ACC112 (cell line): ENCODE measurements around the gene CDH4.
"Not testable (repeated sequence)": the region's sequence is repeated elsewhere in the genome, so short reads cannot be mapped to it uniquely, and the experiment has no call there.

ENCODE experiments used
- H2AFZ ChIP-seq: fragments of 200-600 bp; sonication (generic); one replicate; pipeline ENCODE4 v1.6.0; 2017; ENCODE audit warnings: antibody characterized with exemption, low read length; ENCODE audit not compliant: unreplicated experiment
- H3K27ac ChIP-seq: fragments of 200-600 bp; sonication (generic); 2 replicates; pipeline ENCODE4 v1.5.1; 2014; ENCODE audit warnings: low read depth, mild to moderate bottlenecking, antibody characterized with exemption, low read length, moderate library complexity
- H3K27me3 ChIP-seq: fragments of 200-600 bp; sonication (generic); 2 replicates; pipeline ENCODE4 v1.6.1; 2014; ENCODE audit warnings: mild to moderate bottlenecking, antibody characterized with exemption, low read length, moderate library complexity, mixed read lengths; ENCODE audit not compliant: insufficient read depth
- H3K36me3 ChIP-seq: fragments of 200-600 bp; sonication (generic); 2 replicates; pipeline ENCODE4 v1.6.1; 2016; ENCODE audit warnings: mild to moderate bottlenecking, antibody characterized with exemption, low read length, moderate library complexity, mixed read lengths; ENCODE audit not compliant: insufficient read depth
- H3K4me1 ChIP-seq: fragments of 200-600 bp; sonication (generic); one replicate; pipeline ENCODE4 v1.6.1; 2016; ENCODE audit warnings: low read length, mixed read lengths; ENCODE audit not compliant: insufficient read depth, unreplicated experiment, control insufficient read depth
- H3K4me3 ChIP-seq: fragments of 200-600 bp; sonication (generic); 2 replicates; pipeline ENCODE4 v1.5.1; 2014; ENCODE audit warnings: mild to moderate bottlenecking, low read depth, low read length
- H3K79me2 ChIP-seq: fragments of 200-600 bp; sonication (generic); one replicate; pipeline ENCODE4 v1.6.0; 2016; ENCODE audit warnings: low read length; ENCODE audit not compliant: control insufficient read depth, unreplicated experiment, insufficient read depth

Gene CDH4

DNA sequence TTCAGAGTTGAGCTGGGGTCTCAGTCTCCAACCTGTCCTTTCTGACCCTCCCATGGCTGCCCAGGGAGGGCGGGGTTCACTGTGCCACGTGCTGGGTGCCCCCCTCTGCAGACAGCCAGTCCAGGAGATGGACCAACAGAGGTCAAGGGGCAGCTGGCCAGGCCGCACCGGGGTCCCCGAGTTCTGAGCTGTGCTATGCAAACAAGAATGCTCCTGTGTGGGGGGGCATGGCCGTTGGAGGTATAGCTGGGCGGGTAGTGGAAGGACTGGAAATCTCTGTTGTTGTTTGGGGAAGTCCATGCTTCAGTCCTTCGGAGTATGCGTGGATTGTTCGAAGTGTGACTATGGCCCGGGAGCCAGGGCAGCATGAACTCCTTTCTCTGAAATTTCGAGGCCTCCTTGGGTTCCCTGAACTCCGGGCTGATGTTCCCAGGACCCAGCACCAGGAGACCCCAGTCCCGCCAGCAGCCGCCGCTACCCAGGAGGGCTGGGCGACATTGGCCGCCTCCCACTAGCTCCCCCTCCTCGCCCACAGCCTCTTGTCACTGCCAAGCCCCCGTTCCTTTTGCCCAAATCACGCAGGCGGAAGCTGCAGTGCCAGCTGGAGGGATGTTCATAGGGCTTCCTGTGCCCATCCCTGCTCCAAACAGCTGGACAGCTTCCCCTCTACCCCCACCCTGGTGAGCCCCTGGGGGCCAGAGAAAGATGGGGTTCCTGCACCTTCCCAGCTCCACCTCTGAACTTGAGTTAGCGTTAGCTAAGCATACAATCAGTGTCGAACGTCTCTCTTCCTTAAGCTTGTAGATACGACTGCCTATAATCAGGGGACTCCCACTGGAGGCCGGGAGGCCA is 687.0 kb downstream of the CDH4 start:
- Histone ChIP-seq H3K4me3 (no peak overlapping the region), H3K4me1 (no peaks in the 10 kb centered on the region), H3K27ac (no peak overlapping the region), H3K79me2 (no peaks in the 10 kb centered on the region), H3K27me3 (no peaks in the 10 kb centered on the region), H2AFZ (no peak overlapping the region), H3K36me3 (no peaks in the 10 kb centered on the region)

DNA sequence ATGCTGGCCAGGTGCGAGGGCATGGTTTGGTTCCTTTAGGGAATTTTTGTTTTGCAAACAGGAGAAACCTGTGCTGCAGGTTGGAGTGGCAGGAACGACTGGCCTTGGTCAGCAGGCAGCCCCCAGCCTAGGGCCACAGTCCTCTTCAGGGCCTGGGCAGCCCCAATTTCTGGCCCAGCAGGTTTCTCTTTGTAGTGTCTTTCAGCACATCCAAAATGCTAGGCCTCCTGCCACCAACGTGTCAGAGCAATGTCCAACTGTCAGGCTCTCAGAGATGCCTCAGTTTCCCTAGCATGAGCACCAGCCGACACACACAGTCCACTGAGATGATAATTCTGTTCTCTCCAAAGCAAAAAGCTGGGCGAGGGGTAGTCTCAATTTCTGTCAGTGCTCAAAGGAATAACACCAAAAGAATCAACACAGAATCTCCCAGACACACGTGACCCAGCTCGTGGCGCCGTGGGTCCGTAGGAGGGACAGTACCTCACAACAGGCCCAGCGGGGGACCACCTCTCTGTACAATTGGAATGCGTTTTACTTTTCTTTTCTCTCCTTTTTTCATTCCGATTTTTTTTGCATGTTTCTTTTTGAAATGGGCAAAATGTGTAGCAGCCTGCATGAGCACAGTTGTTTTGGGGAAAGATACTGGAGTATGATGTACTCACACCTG is 687.8 kb downstream of the CDH4 start:
- no peaks in the 10 kb centered on the region for H3K27me3 ChIP-seq

DNA sequence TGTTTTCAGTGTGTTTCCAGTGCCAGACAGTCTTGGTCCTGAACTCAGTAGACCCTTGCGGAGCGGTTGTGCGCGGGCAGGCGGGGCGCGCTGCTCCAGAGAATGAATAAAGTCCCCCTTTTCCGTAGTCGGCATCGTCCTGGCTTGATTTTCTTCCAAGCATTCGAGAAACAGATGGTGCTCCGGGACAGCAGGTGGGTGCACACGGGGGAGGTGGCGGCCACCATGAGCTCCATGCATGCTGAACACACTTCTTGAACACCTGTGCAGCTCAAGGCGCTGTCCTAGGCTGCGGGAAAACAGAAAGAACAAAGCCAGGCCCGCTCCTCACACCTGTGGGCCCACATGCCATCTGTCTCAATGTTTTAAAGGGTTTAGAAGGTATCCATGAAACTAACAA is 688.4 kb downstream of the CDH4 start:
- Histone ChIP-seq H3K79me2 (no peaks in the 10 kb centered on the region), H3K36me3 (no peaks in the 10 kb centered on the region), H2AFZ (no peak overlapping the region), H3K4me1 (no peaks in the 10 kb centered on the region), H3K27me3 (no peaks in the 10 kb centered on the region), H3K27ac (no peak overlapping the region), H3K4me3 (no peak overlapping the region)

More for the DNA sequence above, 687.8 kb downstream of the CDH4 start:
- Histone ChIP-seq H3K79me2 (no peaks in the 10 kb centered on the region), H3K4me1 (no peaks in the 10 kb centered on the region), H3K27ac (no peak overlapping the region), H2AFZ (no peak overlapping the region), H3K4me3 (no peak overlapping the region), H3K36me3 (no peaks in the 10 kb centered on the region)

DNA sequence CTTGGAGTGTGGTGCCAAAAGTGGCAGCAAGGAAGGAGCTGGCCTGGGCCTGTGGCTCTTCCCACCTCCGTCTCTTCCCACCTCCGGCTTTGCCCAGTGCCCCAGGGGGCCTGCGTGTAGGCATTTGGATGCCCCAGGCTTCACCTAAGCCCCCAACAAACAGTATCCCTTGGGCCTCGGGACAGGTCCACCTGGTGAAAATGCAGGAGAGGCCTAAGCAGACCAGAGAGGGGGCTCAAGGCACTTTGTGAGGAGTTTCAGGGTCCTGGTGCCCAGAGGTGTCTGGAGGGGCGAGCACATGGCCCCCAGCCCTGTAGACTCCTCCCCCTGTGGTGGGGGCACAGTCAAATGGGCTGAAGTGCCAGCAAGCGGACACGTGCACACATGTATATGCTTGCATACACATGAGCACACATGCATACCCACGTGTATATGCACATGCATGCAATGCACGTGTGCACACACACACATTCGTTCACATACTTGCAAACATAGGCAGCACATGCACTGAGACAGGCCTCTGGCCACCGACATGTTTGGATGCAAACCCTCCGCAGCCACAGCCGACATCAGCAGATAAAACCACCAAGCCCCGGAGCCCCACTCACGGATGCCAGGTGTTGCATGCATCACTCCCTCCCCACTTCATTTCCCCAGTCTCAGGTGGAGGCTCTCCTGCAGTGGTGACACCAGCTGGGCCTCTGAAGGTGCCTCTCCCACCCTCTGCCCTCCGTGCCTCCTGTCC is 689.1 kb downstream of the CDH4 start:
- H3K79me2 ChIP-seq, result no peaks in the 10 kb centered on the region
- no peaks in the 10 kb centered on the region for H3K36me3 ChIP-seq
- no peaks in the 10 kb centered on the region for H3K27me3 ChIP-seq
- H3K4me3 ChIP-seq, result no peak overlapping the region
- H2AFZ ChIP-seq, result no peak overlapping the region
- no peak overlapping the region for H3K27ac ChIP-seq
- no peaks in the 10 kb centered on the region for H3K4me1 ChIP-seq

DNA sequence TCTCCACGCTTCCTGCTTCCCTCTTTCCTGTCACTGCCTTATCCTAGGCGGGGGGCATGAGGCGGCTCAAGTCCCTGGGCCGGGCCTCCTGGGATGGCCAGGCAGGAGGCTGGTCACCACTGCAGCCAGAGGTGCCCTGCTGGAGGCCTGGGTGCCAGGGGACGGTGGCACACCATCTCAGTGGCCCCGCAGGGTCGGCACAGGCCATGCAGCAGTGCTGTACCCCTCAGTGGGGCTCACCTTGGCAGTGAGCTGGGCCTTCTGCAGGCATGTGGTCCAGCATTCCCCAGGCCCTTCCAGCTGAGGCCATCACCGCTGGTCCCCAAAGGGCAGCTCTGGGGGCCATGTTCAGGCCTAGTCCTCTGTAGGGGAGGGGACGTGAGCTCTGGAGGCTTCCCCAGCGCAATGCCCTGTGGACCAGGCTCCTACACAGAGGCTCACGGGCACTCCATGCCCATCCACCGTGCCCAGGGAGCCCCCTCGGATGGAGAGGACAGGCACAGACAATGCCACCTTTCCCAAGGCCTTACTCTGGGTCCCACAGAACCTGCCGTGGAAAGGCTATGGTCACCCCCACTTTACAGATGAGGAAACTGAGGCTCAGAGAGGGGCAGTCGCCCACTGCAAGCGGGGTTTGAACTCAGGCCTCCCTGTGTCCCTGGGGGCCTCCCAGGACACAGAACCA is 689.8 kb downstream of the CDH4 start:
- Histone ChIP-seq H3K27me3 (no peaks in the 10 kb centered on the region), H3K36me3 (no peaks in the 10 kb centered on the region), H2AFZ (no peak overlapping the region), H3K4me1 (no peaks in the 10 kb centered on the region), H3K27ac (no peak overlapping the region), H3K79me2 (no peaks in the 10 kb centered on the region), H3K4me3 (no peak overlapping the region)

DNA sequence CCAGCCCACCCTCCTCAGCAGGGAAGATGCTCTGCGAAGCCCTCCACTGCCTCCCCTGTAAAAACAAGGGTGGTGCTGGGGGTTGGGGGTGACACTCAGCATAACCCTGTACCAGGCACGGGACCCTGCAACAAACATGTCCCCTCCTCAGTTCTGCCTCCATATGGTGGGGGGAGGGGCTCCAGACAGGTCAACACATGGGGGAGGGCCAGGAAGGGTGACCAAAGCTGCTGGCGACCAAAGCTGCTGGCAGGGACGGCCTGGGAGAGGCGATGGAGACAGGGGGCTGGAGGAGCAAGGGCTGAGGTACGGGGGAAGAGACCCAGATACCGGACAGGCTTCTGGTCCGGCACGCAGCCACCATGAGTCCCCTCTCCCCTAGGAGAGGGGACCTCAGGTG is 690.5 kb downstream of the CDH4 start:
- Histone ChIP-seq H3K36me3 (no peaks in the 10 kb centered on the region), H2AFZ (no peak overlapping the region), H3K79me2 (no peaks in the 10 kb centered on the region), H3K4me1 (no peaks in the 10 kb centered on the region), H3K27me3 (no peaks in the 10 kb centered on the region), H3K27ac (no peak overlapping the region), H3K4me3 (no peak overlapping the region)

DNA sequence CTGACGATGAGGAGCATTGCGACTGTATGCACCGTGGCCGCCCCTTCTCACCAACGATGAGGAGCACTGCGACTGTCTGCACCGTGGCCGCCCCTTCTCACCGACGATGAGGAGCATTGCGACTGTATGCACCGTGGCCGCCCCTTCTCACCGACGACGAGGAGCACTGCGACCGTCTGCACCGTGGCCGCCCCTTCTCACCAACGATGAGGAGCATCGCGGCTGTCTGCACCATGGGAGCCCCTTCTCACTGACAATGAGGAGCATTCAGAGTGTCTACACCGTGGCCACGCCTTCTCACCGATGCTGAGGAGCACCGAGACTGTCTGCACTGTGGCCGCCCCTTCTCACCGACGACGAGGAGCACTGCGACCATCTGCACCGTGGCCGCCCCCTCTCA is 692.9 kb downstream of the CDH4 start:
- H3K36me3 ChIP-seq, result not testable (repeated sequence)

DNA sequence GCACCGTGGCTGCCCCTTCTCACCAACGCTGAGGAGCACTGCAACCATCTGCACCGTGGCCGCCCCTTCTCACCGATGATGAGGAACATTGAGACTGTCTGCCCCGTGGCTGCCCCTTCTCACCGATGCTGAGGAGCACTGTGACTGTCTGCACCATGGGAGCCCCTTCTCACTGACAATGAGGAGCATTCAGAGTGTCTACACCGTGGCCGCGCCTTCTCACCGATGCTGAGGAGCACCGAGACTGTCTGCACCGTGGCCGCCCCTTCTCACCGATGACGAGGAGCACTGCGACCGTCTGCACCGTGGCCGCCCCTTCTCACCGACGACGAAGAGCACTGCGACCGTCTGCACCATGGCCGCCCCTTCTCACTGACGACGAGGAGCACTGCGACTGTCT is 693.4 kb downstream of the CDH4 start:
- not testable (repeated sequence) for H3K4me1 ChIP-seq, H3K4me3 ChIP-seq, H3K79me2 ChIP-seq, H3K27ac ChIP-seq, H3K36me3 ChIP-seq, H3K27me3 ChIP-seq, H2AFZ ChIP-seq

More for the DNA sequence above, 692.9 kb downstream of the CDH4 start:
- H2AFZ ChIP-seq, H3K4me1 ChIP-seq, H3K4me3 ChIP-seq, H3K27ac ChIP-seq, H3K79me2 ChIP-seq, H3K27me3 ChIP-seq: not testable (repeated sequence)

DNA sequence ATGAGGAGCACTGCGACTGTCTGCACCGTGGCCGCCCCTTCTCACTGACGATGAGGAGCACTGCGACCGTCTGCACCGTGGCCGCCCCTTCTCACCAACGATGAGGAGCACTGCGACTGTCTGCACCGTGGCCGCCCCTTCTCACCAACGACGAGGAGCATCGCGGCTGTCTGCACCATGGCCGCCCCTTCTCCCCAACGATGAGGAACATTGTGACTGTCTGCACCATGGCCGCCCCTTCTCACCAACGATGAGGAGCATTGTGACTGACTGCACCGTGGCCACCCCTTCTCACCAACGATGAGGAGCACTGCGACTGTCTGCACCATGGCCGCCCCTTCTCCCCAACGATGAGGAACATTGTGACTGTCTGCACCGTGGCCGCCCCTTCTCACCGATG is 696.0 kb downstream of the CDH4 start:
- not testable (repeated sequence) for H2AFZ ChIP-seq, H3K4me3 ChIP-seq, H3K27ac ChIP-seq, H3K79me2 ChIP-seq, H3K4me1 ChIP-seq, H3K36me3 ChIP-seq, H3K27me3 ChIP-seq

DNA sequence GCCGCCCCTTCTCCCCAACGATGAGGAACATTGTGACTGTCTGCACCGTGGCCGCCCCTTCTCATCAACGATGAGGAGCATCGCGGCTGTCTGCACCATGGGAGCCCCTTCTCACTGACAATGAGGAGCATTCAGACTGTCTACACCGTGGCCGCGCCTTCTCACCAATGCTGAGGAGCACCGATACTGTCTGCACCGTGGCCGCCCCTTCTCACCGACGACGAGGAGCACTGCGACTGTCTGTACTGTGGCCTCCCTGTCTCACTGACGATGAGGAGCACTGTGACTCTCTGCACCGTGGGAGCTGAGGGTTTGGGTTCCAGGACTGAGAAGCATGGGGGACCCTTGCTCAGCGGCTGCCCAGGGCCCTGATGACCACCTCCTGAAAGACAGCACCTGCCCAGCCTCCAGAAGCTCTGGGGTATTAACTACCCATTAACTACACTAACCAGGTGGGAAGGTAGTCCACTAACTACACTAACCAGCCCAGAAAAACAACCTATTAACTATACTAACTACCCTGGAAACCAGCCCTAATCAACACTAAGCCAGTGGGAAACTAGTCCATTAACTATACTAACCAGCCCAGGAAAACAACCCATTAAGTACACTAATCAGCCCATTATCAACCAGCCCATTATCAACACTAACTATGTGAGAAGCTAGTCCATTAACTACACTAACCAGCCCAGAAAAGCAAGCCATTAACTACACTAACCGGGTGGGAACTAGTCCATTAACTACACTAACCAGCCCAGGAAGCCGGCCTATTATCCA is 696.7 kb downstream of the CDH4 start:
- no peaks in the 10 kb centered on the region for H3K79me2 ChIP-seq
- H3K4me3 ChIP-seq, result no peak overlapping the region
- no peaks in the 10 kb centered on the region for H3K27me3 ChIP-seq
- H3K27ac ChIP-seq, result no peak overlapping the region
- H3K4me1 ChIP-seq, result no peaks in the 10 kb centered on the region
- no peaks in the 10 kb centered on the region for H3K36me3 ChIP-seq
- H2AFZ ChIP-seq, result no peak overlapping the region
